ENCODE results near the gene GGTA1.
"Not testable (repeated sequence)": the region's sequence is repeated elsewhere in the genome, so short reads cannot be mapped to it uniquely, and the experiment has no call there.

The GGTA1 gene

DNA sequence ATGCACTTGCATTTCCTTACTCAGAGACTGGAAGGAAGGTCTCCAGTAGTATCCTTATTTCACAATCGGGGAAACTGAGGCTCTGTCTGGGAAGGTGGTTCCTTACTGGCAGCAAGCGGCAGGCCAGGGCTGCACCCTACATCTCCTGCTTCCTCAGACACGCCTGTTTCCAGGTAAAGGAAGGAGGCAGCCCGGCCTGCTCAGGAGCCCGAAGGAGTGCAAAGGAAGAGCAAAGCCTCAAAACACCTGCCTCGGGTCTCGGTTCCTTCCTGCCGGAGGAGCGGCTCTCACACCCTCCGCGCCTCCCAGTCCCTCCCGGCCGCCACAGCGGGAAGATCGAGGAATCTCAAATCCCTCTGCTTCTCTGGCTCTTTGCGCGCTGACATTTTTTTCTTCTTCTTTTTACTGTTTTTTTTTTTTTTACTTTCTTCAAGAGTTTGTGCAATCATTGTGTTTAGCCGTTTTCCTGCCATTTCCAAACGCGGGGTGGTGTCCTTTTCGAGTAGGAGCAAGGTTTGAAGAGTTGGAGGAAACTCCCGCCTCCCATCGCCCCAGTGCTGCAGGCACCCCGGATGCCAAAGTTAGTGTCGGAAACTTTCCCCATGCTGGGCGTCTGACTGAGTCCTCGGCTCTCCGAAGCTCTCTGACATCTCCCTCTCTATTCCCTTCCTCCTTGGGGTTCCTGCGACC lies 1.0 kb downstream of the GGTA1 start:
- no peak for DNase-seq

DNA sequence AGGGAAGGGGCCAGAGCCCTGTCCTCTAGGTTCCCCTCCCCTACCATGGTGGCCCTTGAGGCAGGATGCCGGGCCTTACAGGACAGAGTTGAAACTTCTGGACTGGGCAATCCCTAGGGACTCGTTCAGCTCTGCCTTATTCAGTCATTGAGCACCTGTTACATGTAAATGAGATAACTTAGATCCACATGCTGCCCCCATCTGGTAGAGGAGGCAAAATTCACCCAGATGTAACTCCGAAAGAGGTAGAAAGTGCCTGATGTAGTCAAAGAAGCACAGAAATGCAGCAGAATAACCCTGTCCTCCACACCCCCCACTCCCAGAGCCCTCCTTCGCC lies 1.5 kb downstream of the GGTA1 start:
- DNase-seq: peak; percentile 11

DNA sequence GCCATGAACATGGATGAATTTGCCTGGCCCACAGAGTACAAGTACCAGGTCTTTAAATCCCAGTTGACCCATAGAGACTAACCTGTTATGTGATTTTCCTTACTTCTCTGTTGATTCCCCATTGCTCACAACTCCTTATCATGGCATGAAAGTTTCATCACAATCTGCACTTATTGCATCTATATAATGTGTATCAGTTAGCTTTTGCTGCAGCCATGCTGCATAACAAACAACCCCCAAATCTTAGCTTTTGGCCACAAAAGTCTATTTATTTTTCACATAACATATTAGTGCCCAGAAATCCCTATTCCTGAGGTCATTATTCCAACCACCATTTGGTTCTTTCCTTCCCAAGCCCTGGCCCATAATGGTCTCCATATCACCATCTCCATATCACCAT lies 3.7 kb downstream of the GGTA1 start:
- no peak for DNase-seq

DNA sequence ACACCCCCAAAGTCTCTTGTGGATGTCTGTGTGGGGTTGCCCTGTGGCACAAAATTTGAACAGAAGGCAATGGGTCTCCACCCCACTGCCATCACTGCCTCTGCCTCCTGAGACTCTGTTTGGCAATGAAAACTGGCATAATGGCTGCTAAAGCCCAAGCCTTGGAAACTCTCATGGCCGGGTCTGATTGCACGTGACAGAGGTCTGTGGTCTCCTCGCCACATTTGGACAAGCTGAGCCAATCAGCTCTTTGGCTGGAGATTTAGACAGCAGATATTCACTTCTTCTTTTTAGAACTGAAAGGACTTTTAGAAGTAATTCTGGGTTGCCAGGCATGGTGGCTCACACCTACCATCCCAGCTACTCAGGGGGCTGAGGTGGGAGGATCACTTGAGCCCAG lies 5.5 kb downstream of the GGTA1 start:
- DNase-seq: no peak

DNA sequence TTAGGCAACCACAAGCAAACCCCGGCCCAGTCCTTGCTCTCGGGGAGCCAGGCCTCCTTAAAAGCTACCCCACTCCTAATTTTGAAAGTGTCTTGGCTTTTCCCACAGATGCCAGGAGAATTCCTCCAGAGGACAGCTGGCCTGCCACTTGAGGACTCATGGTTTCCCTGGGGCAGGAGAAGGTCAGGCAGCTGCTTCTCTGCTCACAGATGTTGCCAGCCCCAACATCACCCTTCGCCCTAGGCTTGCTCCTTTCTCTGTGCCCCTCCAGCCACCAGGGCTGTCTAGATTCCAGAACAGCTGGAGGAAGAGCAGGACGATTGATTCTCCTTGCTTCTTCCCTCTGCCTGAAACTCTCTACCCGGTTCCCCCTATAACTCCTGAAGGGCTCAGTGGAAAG lies 8.5 kb downstream of the GGTA1 start:
- no peak for DNase-seq

DNA sequence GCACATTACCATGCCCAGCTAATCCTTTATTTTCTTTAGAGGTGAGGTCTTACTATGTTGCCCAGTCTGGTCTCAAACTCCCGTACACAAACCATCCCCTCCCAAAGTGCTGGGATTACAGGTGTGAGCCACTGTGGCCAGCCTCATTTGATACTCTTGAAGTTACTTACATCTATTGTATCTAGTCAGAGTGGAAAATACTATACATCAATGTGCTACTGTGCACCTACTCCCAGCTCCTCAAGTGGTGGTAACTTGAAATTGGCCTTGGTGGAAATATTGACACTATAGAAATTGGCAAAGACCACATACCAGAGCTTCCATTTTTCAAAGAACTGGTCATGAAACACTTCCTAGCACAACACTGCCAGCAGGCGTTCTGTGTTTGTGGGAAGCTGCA lies 10.3 kb downstream of the GGTA1 start:
- DNase-seq: no peak

DNA sequence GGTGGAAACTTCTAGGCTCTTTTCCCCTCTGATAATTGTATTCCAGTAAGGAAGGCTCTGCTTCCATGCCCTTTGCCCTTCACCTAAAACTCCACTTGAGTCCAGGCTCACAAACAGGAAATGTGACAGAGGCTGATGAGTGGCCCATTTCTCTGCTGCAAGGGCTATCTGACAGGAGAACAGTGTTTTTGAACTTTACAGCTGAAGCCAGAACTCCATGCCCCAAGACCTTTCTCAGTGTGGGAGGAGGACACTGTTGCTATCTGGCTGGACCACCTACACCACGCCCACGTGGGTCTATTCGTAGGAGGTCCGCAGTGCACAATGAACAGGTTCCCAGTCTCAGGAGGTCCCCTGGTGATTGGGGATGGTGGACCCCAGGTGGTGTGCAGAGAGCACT lies 13.6 kb downstream of the GGTA1 start:
- DNase-seq: no peak

DNA sequence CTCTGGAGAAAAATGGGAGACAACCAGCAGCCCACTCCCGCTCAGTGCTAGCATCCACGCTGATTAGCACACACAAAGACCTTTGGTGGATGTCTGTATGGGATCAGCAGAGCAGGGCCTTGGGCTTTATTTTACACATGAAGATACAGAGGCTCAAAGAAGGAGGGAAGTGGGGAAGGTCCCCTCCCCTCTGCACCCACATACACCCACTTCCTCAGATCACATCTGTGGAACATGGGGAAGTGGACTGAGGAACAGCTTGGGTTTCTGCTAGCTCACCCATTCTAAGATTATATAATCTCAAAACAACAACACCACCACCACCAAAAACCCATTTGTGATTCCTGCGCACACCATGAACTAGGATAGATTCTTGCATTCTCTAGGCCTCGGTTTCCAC lies 14.0 kb downstream of the GGTA1 start:
- no peak for DNase-seq

DNA sequence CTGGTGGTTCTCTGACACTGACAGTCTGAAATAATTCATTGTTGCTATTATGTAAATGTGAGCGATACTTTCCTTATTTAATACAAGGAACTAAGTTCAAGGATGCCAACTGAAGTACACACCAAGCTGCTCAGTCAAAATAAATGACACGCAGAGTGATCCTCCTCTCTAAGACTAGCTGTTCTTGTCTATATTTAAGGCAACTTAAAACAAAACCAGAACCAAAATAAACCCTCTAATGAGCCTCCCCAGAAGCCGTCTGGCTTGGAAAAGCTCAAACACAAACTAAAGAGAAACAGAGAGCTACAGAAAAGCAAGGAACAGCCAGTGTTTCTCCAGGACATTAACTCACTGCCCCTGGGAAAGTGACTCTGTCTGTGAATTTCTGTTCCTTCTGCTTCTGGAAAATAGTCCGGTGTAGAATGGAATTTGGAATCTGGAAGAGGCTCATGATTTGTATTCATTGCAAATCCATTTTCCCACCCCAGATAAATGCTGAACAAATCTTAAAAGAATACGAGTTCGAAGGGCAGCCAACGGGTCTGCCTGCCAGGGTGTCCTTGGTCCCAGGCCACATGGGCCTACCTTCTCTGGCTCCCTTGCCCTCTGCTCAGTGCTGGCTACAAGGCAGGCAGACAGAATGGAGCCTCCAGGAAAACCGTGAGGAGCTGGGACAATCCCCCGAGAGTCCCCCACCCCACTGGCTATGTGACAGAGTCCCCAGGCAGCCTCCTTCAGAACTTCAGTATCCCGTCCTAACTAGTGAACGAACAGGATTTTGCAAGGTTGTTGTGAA lies 14.8 kb downstream of the GGTA1 start:
- DNase-seq: no peak

DNA sequence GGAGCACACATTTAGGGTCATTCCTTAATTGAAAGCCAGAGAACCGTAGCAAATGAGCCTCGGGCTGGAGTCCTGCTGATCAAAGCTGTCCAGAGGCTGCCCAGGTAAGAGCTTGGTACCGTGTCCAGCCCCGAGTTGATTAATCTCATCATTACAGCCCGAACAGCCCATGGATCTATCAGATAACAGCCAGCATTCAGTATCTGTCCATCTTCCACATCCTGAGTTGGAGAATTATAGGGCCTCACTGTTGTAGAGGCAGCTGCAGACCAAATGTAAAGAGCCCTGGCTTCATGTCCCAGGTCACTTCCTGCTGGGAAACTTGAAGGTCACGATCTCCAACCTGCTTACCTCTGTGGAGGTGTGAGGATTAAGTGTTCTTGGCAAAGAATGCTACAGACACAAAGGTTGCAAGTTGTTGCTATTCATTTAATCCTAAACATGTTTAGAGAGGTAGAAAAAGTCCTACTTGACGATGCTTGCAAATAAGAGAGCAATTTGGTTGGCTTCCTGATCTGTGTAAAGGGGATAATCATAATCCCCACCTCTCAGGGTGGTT lies 16.1 kb downstream of the GGTA1 start:
- no peak for DNase-seq

DNA sequence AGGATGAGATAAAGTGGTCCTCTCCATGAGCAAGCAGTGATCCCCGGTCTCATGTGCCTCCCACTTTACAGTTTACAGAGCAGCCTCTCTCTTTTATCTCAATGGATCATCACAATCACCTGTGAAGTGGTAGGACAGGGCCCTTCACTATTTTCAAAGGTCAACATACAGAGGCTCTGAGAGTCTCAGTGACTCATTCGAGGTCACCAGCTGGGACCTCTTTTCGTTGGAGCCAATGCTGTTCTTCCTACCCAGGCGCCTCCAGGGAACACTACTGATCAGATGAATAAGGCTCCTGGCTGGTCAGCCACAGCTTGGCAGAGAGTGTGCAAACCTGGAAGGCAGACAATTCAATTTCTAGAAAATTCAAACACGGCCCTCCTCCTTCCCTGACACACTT lies 16.6 kb downstream of the GGTA1 start:
- DNase-seq: no peak

DNA sequence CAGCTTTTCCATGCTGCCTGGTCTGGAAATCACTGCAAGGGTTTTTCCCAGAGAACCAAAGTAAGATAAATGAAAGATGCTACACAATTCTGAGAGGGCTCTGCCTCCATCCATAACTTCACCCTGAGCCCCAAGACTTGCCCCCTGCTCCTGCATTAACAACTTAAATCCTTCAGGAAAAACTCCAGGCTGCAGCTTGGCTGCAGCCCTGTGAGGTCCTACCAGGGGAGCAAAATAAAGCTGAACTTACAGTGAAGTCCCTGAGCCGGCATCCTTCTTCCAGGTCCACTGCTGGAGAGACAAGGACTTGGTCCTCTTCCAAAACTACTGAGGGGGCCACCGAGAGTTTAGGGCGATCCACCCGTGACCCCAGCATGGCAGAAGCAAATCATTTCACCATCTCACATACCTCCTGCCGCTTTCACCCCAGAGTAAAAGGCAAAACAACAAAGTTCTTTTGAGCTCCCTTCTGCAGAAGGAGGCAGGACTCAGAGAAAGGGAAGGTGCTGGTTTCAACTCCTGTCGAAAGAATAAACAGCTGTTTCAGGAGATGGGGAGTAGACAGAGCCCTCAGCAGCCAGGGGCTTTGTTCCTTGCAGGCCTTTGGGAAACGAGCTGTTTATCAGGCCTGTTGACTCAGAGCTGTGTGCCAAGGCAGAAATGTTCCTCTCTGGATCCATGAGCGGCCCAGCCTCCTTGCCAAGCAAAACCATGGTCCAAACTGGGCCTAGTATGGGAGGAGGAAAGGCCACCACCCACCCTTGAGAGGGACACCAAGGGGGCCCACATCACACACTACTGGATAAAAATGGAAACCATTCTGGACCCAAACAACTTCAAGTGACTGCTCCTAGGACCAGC lies 20.6 kb downstream of the GGTA1 start:
- DNase-seq: no peak

DNA sequence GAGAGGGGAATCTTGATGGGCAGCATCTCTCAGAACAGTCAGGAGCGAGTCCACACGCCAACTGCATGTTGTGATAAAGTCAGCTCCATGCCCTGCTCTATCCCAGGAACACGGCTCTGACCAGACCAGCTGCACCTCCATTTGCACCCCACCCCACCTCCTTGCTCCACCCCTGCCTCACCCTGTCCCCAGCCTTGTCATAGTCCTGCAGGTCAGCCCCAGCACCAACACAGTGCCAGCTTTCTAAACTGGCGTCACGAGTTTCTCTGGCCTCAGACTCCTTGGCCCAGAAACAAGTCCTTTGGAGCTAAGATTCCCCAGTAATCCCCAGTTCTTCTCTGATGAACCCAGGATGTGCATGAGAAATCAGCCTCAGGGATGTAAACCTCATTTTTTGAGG lies 23.5 kb downstream of the GGTA1 start:
- DNase-seq: no peak

DNA sequence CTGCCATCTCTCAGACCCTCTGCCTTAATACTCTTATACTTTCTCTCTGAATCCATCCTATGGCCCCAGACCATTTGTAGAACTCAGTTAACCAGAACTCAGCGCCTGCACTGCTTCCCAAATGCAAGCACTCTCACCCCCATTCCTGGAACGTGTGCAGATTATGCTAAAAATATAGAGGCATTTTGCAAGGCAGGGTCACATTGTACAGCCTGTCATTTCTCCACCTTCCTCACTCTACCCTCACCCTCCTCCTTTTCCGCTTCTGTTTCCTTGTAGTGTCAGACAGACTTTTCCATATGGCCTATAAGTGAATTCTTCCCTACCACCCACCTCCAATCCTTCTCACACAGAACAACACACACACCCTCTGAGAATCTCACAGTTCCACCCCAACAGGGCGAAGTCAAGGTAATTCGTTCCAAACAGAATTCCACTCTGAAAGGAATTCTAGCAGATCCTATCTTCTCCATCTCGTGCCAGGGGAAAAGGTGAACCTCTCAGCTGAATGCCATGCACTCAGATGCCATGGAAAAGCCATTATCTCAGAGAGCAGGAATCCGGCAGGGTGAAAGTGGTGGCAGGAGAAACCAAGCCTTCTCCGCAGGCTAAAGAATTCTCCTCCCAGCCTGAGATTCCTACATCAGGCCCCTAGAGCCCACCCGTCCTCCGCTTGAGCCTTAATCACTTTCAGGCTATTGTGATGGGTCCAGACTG lies 25.3 kb downstream of the GGTA1 start:
- no peak for DNase-seq

DNA sequence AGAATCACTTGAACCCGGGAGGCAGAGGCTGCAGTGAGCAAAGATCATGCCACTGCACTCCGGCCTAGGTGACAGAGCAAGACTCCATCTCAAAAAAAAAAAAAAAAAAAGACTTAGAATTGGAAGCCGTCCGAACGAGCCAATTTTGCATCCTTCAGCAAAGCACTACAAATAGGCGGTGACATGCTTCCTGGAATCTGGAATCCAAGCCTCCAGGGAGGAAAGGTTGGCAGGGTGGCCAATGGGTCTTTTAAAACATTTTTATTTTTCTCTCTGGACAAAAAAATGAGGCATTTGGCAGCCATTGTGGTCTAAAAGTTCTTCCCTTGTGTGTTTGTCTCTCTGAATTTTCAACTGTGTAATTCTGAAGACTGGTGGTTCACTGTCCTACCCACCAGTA lies 26.4 kb downstream of the GGTA1 start:
- no peak for DNase-seq

DNA sequence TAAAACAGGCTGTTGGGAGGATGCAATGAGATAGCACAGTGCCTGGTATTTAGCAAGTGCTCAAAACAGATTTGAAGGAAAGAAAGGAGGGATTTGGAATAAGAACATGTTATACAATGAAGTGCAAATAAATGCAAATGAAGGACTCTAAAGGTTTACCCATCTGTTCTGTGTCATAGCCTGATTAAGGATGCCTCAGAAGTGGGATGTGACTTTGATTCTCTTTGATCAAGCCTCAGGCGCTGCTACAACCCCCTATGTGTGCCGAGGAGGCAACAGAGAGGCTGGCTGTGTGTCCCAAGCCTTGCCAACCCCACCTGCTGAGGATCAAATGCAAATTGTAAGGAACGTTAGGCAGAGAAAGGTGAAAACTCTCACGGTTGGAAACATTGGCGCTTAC lies 27.2 kb downstream of the GGTA1 start:
- no peak for DNase-seq

DNA sequence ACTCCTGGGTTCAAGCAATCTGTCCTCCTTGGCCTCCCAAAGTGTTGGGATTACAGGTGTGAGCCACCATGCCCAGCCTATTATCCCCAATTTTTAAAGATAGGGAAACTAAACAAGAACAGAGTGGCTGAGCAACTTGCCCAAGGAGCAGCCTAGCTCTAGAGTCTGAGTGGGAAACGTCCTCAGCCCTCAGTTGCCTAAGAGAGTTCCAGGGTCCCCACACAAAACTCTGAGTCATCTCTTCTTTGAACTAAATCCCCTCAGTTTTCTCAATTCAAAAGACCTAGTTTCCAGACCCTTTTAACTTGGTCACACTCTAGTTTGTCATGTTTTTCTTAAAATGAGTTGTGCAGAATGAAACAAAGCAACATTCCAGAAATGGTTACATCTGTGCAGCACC lies 33.5 kb downstream of the GGTA1 start:
- no peak for DNase-seq

DNA sequence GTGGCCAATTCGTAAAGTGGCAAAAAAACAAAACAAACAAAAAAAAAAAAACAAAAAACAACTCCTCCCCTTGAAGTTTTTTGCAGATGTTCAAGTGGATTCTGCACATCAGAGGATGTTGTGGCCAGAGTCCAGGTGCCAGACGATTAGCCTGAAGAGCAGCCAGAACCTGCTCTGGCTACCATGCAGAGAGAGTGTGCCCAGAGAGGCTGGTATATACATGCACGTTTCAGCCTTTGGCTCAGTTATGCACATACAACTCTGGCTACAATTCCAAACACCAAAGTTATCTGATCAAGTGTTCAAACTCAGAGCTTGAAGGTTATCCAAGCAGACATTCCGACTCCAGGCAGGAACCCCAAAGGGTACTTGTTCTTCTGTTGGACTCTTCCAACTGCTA lies 34.7 kb downstream of the GGTA1 start:
- no peak for DNase-seq

DNA sequence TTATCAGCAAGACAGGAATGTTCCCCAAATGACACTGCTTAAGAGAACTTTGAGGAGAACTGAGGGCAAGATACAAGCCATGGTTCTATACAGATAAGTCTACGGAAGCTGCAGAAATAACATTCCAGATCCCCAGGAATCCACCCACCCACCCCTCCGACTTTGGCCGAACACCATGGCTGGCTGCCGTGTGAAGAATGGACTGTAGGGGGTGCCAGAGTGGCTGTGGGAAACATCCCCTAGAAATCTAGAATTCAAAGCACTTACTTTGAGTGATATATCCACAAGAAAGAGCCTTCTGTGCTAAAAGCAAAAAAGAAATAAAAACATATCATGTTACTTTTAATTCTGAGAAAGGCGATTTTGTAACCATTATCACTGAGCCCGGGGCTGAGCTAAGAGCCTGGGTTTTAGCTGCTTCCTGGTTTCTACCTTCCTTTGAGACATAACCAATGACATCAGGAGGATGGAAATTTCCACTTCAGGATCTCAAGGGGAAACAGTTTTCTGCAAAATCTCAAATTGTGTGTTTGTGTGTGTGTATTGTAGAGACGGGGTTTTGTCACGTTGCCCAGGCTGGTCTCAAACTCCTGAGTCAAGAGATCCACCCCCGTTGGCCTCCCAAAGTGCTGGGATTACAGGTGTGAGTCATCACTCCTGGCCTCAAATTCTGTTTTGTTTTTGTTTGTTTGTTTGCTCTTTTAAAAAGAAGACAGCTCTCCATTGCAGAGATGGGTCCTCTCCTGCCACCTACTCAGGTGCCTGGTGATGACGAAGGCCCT lies 36.4 kb downstream of the GGTA1 start:
- no peak for DNase-seq

DNA sequence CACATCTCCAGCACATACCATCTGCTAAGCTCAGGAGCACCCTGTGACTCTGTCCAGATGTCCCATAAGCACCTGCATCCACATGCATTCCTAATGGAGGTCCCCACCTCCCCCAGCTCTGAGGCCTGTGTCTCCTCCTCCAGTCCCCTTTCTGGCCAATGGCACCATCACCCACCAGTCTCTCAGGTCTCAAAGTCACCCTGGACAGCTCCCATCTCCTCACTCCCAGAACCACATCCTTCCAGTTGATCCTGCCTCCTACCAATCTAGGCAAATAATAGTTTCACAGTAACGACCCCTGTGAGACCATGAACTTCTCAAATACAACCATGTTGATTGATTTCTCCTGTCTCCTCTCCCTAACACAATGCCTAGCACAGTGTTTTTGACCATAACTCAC lies 40.1 kb downstream of the GGTA1 start:
- DNase-seq: no peak

DNA sequence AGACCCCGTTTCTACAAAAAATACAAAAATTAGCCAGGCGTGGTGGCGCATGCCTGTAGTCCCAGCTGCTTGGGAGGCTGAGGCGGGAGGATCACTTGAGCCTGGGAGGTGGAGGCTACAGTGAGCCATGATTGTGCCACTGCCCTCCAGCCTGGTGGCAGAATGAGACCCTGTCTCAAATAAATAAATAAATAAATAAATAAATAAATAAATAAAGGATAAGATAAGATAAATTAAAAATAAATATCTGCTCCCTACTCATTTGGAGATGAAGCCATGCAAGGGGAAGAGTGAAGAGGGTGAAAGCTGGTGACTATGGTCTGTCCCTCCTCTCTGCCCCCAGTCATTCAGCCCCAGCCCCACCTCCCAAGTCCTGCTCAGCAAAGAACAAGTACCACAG lies 41.2 kb downstream of the GGTA1 start:
- DNase-seq: not testable (repeated sequence)
